ENCODE data around the gene CRAMP1.

Gene CRAMP1

DNA sequence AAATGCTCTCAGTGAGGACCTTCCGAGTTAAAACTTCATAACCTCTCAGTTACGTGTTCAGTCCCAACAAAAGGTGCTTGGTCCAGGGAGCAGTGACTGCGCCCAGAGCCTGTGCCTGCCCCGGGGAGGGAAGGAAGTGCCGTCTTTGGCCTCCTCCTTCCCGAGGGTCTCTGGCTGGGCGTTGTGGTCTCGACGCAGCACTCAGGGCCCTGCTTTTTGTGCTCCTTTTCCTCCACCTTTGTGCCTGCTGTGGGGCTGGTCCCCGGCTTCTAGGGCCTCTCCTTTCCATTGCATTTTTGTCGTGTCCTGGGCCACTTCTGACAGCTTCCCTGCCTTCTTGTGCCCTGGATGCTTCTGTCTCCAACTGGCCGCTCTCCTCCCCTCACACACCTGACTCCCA is 29.1 kb downstream of the CRAMP1 start:
- ChIA-PET POLR2A (ENCODE audit: low non-redundant PET) (no interaction called here), CTCF (interaction anchor here (0.7 kb wide), 1 partner anchor 65 kb away, joined by 4 read pairs; the partner anchor contains the start of gene MAPK8IP3)
- no peak overlapping the region for H3K27ac ChIP-seq
- DNase-seq (ENCODE audit: low spot score), result no peak
- TF ChIP-seq, protein P1, sequence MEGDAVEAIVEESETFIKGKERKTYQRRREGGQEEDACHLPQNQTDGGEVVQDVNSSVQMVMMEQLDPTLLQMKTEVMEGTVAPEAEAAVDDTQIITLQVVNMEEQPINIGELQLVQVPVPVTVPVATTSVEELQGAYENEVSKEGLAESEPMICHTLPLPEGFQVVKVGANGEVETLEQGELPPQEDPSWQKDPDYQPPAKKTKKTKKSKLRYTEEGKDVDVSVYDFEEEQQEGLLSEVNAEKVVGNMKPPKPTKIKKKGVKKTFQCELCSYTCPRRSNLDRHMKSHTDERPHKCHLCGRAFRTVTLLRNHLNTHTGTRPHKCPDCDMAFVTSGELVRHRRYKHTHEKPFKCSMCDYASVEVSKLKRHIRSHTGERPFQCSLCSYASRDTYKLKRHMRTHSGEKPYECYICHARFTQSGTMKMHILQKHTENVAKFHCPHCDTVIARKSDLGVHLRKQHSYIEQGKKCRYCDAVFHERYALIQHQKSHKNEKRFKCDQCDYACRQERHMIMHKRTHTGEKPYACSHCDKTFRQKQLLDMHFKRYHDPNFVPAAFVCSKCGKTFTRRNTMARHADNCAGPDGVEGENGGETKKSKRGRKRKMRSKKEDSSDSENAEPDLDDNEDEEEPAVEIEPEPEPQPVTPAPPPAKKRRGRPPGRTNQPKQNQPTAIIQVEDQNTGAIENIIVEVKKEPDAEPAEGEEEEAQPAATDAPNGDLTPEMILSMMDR (conservative IDR thresholded peaks at IDR 0.05; ENCODE audit: low read depth), result no peak

DNA sequence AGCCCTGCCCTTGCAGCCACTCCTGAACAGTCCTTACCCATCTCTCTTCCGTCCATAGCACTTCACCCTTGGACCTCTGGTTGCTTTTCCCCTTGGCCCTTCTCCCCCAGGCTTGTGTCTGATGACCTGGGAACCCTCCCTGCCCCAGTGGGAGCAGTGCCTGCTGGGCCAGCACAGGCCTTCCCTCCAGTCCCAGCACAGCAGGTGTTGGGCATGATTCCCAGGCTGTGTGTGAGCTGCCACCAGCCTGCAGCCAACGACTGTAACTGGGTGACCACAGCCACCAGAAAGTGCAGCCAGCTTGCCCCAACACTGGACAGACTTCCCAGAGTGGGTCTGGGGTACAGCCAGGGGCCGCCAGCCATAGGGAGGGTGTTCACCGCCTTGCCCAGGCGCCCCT is 30.0 kb downstream of the CRAMP1 start:
- TF ChIP-seq, protein P1 (conservative IDR thresholded peaks at IDR 0.05; ENCODE audit: low read depth), result no peak
- ChIA-PET POLR2A (ENCODE audit: low non-redundant PET) (no interaction called here), CTCF (no interaction called here)
- no peak overlapping the region for H3K27ac ChIP-seq
- no peak for DNase-seq (ENCODE audit: low spot score)

DNA sequence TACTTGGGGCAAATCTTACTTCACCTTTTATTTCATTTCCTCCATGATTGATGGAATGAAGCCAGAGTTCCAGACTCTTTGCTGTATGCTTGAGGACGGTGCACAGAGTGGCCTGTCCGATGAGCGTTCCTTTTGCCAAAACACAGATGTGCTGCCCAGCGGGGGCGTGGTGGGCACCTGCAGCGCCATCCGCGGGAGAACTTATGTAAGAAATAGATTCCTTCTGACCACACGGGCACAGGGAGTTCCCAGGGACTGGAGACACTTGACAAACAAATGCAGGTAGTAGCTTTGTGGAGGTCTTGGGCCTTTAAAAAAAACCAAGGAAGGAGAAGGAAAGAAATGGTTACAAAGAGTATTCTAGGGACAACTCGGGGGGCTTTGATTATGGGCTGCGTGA is 30.6 kb downstream of the CRAMP1 start:
- TF ChIP-seq, protein P1 (conservative IDR thresholded peaks at IDR 0.05; ENCODE audit: low read depth), result no peak
- no peak overlapping the region for H3K27ac ChIP-seq
- CTCF ChIA-PET, result no interaction called here
- no peak for DNase-seq (ENCODE audit: low spot score)
- POLR2A ChIA-PET (ENCODE audit: low non-redundant PET), result no interaction called here

DNA sequence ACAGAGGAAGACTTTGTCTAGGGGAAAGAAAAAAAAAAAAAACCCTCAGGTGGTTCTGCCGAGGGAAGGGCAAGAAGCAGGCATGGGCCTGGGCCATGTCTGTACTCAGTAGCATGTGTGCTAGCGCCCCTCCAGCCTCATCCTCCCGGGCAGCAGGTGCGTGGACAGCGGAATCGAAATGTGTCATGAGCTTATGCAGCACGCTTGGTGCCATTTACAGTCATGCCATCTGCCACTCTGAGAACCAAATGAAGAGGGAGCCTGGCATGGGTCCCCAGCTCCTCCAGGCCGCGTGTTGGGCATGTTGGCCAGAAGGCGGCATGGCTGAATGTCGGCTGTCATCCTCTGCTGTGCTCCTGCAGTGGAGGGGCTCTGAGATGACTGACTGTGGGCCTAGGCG is 31.4 kb downstream of the CRAMP1 start:
- CTCF ChIA-PET, result no interaction called here
- H3K27ac ChIP-seq, result 0 out of 2 replicates have a peak overlapping the region, but pooled peaks have one; percentile 14
- DNase-seq (ENCODE audit: low spot score), result no peak
- TF ChIP-seq, protein P1 (conservative IDR thresholded peaks at IDR 0.05; ENCODE audit: low read depth), result no peak
- POLR2A ChIA-PET (ENCODE audit: low non-redundant PET), result no interaction called here

DNA sequence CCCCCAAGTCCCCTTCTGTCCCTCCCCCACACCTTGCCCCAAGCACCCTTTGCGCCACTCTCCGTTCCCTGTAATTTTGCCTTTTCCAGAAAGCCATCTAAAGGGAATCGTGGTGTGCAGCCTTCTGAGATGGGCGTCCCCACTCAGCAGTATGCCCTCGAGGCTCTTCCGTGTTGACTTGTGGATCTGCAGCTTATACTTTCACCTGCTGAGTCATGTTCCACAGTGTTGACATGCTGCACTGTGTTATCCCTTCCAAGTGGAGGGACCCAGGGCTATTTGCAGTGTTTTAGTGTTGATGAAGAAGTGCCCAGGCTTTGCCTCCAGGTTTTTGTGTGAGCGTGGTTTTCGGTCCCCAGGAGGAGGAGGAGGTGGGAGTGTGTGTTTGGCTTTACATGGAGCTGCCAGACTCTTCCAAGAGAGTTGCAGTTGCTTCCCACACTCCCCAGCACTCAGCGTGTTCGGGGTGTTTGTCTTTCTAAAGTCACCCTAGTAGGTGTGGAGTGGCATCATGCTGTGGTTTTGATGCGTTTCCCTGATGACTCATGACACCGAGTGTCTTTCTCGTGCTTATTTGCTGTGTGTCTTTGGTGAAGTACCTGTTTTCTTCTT is 33.9 kb downstream of the CRAMP1 start:
- ChIA-PET POLR2A (ENCODE audit: low non-redundant PET) (no interaction called here), CTCF (no interaction called here)
- peak; percentile 34 for DNase-seq (ENCODE audit: low spot score)
- peak overlapping the region; percentile 35; the same call in 1 of the 2 replicates for H3K27ac ChIP-seq
- TF ChIP-seq, protein P1 (conservative IDR thresholded peaks at IDR 0.05; ENCODE audit: low read depth), result no peak

DNA sequence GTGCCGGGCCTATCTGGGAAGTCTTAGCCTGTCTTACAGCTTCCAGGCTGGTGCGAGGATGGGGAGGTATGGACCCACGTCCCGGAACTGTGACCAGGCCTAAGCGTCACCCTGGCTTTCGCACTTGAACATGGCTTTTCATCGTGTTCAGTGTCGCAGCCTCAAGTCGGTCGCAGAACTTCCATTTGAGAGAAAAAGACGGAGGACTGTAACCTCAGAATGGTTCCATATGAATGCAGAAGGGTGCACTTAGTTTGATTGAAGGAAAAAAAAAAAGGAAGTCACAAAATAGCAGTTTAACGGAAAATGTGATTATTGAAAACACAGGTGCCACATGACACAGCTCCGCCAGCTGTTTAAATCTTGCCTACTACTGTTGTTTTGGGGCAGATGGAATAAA is 35.7 kb downstream of the CRAMP1 start:
- H3K27ac ChIP-seq, result no peak overlapping the region
- POLR2A ChIA-PET (ENCODE audit: low non-redundant PET), result interaction anchor here (0.7 kb wide), 1 partner anchor 9 kb away, joined by 7 read pairs; no protein-coding TSS in a partner anchor
- TF ChIP-seq, protein P1 (conservative IDR thresholded peaks at IDR 0.05; ENCODE audit: low read depth), result no peak
- no peak for DNase-seq (ENCODE audit: low spot score)
- CTCF ChIA-PET, result no interaction called here

All from RWPE1 (cell line).